H1 (cell line): ENCODE data around the gene AOAH.

Source experiments
- CREB1 ChIP-seq: IDR thresholded peaks from 2 replicates; pipeline ENCODE4 v1.6.1; 2012; ENCODE audit warnings: inconsistent platforms
- CTCF ChIP-seq, 3 experiments: IDR thresholded peaks; 1 replicate in 2 of 3; 2 replicates in 1 of 3; pipeline versions ENCODE4 v1.5.1 to v1.6.1; 2011; ENCODE audit warnings: low read length in 3 of 3, mild to moderate bottlenecking in 3 of 3, inconsistent platforms in 2 of 3, low read depth in 1 of 3, moderate library complexity in 1 of 3; ENCODE audit not compliant: insufficient read depth in 1 of 3; ENCODE audit errors: control extremely low read depth in 1 of 3
- EGR1 ChIP-seq: IDR thresholded peaks from 2 replicates; pipeline ENCODE4 v1.6.1; 2011; ENCODE audit warnings: low read depth, low read length, borderline replicate concordance
- EP300 ChIP-seq, 2 experiments: IDR thresholded peaks; 1 replicate in 1 of 2; 2 replicates in 1 of 2; pipeline ENCODE4 v1.6.1; 2011 to 2012; ENCODE audit warnings: low read depth in 2 of 2, low read length in 2 of 2, mild to moderate bottlenecking in 2 of 2, borderline replicate concordance in 1 of 2, inconsistent platforms in 1 of 2, moderate library complexity in 1 of 2
- HDAC2 ChIP-seq, 2 experiments: fragments of 300-600 bp in 1 of 2; sonication (generic) in 1 of 2; IDR thresholded peaks; 2 replicates each; pipeline ENCODE4 v1.6.1; 2011 to 2012; ENCODE audit warnings: low read depth in 2 of 2, low read length in 2 of 2, mild to moderate bottlenecking in 2 of 2, moderate library complexity in 2 of 2, borderline replicate concordance in 1 of 2, inconsistent platforms in 1 of 2
- JUN ChIP-seq: IDR thresholded peaks from 2 replicates; pipeline ENCODE4 v1.6.1; 2011; ENCODE audit warnings: low read depth, mild to moderate bottlenecking, improper control_type of control experiment, low read length
- MAX ChIP-seq: IDR thresholded peaks from 2 replicates; pipeline ENCODE4 v1.6.1; 2012; ENCODE audit warnings: inconsistent platforms
- POLR2A ChIP-seq, 2 experiments: IDR thresholded peaks; 1 replicate in 1 of 2; 2 replicates in 1 of 2; pipeline ENCODE4 v1.6.1; 2011; ENCODE audit warnings: low read depth in 2 of 2, low read length in 2 of 2, mild to moderate bottlenecking in 2 of 2; ENCODE audit errors: control extremely low read depth in 1 of 2
- USF2 ChIP-seq: IDR thresholded peaks from 2 replicates; pipeline ENCODE4 v1.6.1; 2011; ENCODE audit warnings: low read length, improper control_type of control experiment
- ZNF274 ChIP-seq: IDR thresholded peaks from 2 replicates; pipeline ENCODE4 v1.7.0; 2012; ENCODE audit warnings: low read length, borderline replicate concordance; ENCODE audit errors: extremely low read depth

DNA sequence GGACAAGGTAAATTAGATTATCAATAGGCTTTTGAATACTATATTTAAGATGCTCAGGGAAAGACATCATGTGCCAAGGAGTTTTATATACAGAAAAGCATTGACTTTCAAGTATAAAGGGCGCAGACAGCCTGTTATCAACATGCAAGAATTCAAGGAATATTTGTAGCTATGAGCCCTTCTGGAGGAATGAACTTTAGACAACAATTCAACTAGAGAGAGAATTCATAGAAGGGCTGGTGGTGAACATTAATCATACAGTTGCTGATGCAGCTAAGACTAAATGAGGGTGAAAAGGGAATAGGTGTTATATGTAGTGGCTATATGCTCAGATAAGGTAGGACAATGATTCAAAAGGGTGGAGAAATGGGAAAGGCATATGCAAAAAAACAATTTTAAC, 41.2 kb downstream of the AOAH start:
- TF ChIP-seq HDAC2 (IDR thresholded peaks at IDR 0.05; ENCODE audit: borderline replicate concordance in 1 of 2, low read depth in 2 of 2, low read length in 2 of 2) (no peak), EP300 (IDR thresholded peaks at IDR 0.05; ENCODE audit: borderline replicate concordance in 1 of 2, low read depth in 2 of 2, low read length in 2 of 2) (no peak), ZNF274 (no peak), EGR1 (no peak), CTCF (IDR thresholded peaks at IDR 0.05; ENCODE audit: control extremely low read depth in 1 of 3, insufficient read depth in 1 of 3, low read depth in 1 of 3, low read length in 3 of 3) (no peak), CREB1 (no peak), MAX (no peak), POLR2A (IDR thresholded peaks at IDR 0.05; ENCODE audit: control extremely low read depth in 1 of 2, low read depth in 2 of 2, low read length in 2 of 2) (no peak), USF2 (no peak), JUN (no peak)
